ENCODE data around the gene PIK3R3.

DNA sequence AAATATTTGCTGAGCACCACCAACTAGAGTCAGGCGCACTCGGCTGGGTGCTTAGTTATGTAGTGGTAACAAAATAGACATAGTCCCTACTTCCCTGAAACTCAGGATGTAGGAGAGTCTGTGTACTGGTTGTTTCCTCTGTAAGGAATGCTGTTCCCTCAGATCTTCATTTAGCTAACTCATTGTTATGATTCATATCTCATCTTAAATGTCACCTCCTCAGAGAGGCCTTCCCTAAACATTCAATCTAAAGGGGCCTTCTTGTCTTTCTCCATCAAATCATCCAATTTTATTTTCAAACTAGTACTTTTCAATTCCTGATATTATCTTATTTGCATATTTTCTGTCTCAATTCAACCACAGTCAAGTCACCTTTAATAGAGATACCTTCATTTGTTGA is 132.9 kb downstream of the PIK3R3 start:
- TF ChIP-seq, protein P1, sequence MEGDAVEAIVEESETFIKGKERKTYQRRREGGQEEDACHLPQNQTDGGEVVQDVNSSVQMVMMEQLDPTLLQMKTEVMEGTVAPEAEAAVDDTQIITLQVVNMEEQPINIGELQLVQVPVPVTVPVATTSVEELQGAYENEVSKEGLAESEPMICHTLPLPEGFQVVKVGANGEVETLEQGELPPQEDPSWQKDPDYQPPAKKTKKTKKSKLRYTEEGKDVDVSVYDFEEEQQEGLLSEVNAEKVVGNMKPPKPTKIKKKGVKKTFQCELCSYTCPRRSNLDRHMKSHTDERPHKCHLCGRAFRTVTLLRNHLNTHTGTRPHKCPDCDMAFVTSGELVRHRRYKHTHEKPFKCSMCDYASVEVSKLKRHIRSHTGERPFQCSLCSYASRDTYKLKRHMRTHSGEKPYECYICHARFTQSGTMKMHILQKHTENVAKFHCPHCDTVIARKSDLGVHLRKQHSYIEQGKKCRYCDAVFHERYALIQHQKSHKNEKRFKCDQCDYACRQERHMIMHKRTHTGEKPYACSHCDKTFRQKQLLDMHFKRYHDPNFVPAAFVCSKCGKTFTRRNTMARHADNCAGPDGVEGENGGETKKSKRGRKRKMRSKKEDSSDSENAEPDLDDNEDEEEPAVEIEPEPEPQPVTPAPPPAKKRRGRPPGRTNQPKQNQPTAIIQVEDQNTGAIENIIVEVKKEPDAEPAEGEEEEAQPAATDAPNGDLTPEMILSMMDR (IDR thresholded peaks at IDR 0.05): no peak
- no peak for TF ChIP-seq POLR2A (IDR thresholded peaks at IDR 0.05)

All from ovary (tissue), 3 donors.